SK-N-MC (cell line): ENCODE data around the gene PAQR6.

Source experiments
- DNase-seq: peaks from one replicate; pipeline ENCODE4 v3.0.0-alpha.2; 2011; ENCODE audit warnings: low read depth, low spot score
- H3K27ac ChIP-seq: fragments of 200-600 bp; sonication (generic); 2 replicates; pipeline ENCODE4 v1.5.1; 2016; ENCODE audit warnings: mixed run types
- H3K36me3 ChIP-seq: fragments of 200-600 bp; sonication (generic); 2 replicates; pipeline ENCODE4 v1.6.1; 2017; ENCODE audit warnings: antibody characterized with exemption, low read length, mixed read lengths; ENCODE audit not compliant: insufficient read depth
- H3K4me3 ChIP-seq: fragments of 200-600 bp; sonication (generic); 2 replicates; pipeline ENCODE4 v1.5.1; 2016
- H3K9ac ChIP-seq: fragments of 200-600 bp; sonication (generic); 2 replicates; pipeline ENCODE4 v1.8.0; 2017; ENCODE audit warnings: mixed run types, mixed read lengths; ENCODE audit not compliant: insufficient read length
- H3K9me3 ChIP-seq: fragments of 200-600 bp; sonication (generic); 2 replicates; pipeline ENCODE4 v1.6.1; 2017; ENCODE audit warnings: low read depth, mild to moderate bottlenecking, antibody characterized with exemption, low read length, moderate library complexity, mixed read lengths
- EZH2 ChIP-seq: fragments of 200-600 bp; sonication (generic); IDR thresholded peaks from one replicate; pipeline ENCODE4 v1.6.1; 2017; ENCODE audit warnings: antibody characterized with exemption
- FOXP2 ChIP-seq: optimal IDR thresholded peaks from 2 replicates; pipeline ENCODE3; 2011; ENCODE audit warnings: mild to moderate bottlenecking, moderate library complexity; ENCODE audit not compliant: insufficient read depth; ENCODE audit errors: extremely low read length, control extremely low read depth
- POLR2AphosphoS5 ChIP-seq: IDR thresholded peaks from 2 replicates; pipeline ENCODE4 v1.6.1; 2012; ENCODE audit warnings: mild to moderate bottlenecking, low read depth, low read length, borderline replicate concordance

Gene PAQR6

GRCh38 chr1:156285437-156285836 is 37.6 kb upstream of the PAQR6 start:
- TF ChIP-seq POLR2AphosphoS5 (no peak), EZH2 (no peak), FOXP2 (no peak)
- DNase-seq = no peak
- no peak overlapping the region for H3K9ac ChIP-seq
- no peaks in the 10 kb centered on the region for H3K9me3 ChIP-seq
- no peak overlapping the region for H3K4me3 ChIP-seq
- peaks cover 5% of the 10 kb centered on the region for H3K36me3 ChIP-seq
- no peak overlapping the region for H3K27ac ChIP-seq

GRCh38 chr1:156284757-156285156 is 36.9 kb upstream of the PAQR6 start:
- Histone ChIP-seq H3K36me3 (peaks cover 12% of the 10 kb centered on the region), H3K4me3 (no peak overlapping the region), H3K9ac (no peak overlapping the region), H3K9me3 (no peaks in the 10 kb centered on the region), H3K27ac (no peak overlapping the region)
- TF ChIP-seq FOXP2 (no peak), EZH2 (no peak), POLR2AphosphoS5 (no peak)
- no peak for DNase-seq

GRCh38 chr1:156284112-156284511 is 36.3 kb upstream of the PAQR6 start, which contains the start of gene TMEM79:
TSS of gene TMEM79 (plus strand) at chr1:156284325. CDS start at chr1:156285227, 902 bp downstream.
- Histone ChIP-seq H3K27ac (peak within 1 kb of the TSS; percentile 9; the same call in 1 of the 2 replicates), H3K9ac (peak within 1 kb of the TSS; percentile 98), H3K9me3 (no peaks in the 10 kb centered on the region), H3K36me3 (peaks cover 18% of the 10 kb centered on the region), H3K4me3 (peak within 1 kb of the TSS; percentile 87)
- no peak for DNase-seq
- TF ChIP-seq EZH2 (no peak), FOXP2 (no peak), POLR2AphosphoS5 (no peak)

GRCh38 chr1:156283521-156283920 is 35.7 kb upstream of the PAQR6 start:
- Histone ChIP-seq H3K9me3 (no peaks in the 10 kb centered on the region), H3K9ac (peak overlapping the region; percentile 98), H3K36me3 (peaks cover 24% of the 10 kb centered on the region), H3K4me3 (peak overlapping the region; percentile 87), H3K27ac (no peak overlapping the region)
- TF ChIP-seq FOXP2 (no peak), EZH2 (no peak), POLR2AphosphoS5 (no peak)
- DNase-seq = no peak

GRCh38 chr1:156282479-156283222 is 34.8 kb upstream of the PAQR6 start, which contains the start of gene SMG5:
TSS of gene SMG5 (minus strand) at chr1:156282825. CDS start at chr1:156282680, 145 bp downstream.
- no peaks in the 10 kb centered on the region for H3K9me3 ChIP-seq
- TF ChIP-seq EZH2 (no peak), FOXP2 (no peak), POLR2AphosphoS5 (peak; percentile 95)

GRCh38 chr1:156281693-156282478 is 34.0 kb upstream of the PAQR6 start:
- H3K9me3 ChIP-seq = no peaks in the 10 kb centered on the region
- H3K4me3 ChIP-seq = peak overlapping the region; percentile 87
- TF ChIP-seq EZH2 (no peak), POLR2AphosphoS5 (peak; percentile 29; the same call in 1 of the 2 replicates)
- H3K27ac ChIP-seq = peak overlapping the region; percentile 90
- H3K9ac ChIP-seq = peak overlapping the region; percentile 98
- H3K36me3 ChIP-seq = peaks cover 40% of the 10 kb centered on the region
- DNase-seq = no peak

More at GRCh38 chr1:156282479-156283222, 34.8 kb upstream of the PAQR6 start, which contains the start of gene SMG5:
- Histone ChIP-seq H3K27ac (peak within 1 kb of the TSS; percentile 90), H3K36me3 (peaks cover 32% of the 10 kb centered on the region), H3K4me3 (peak within 1 kb of the TSS; percentile 87), H3K9ac (peak within 1 kb of the TSS; percentile 98)
- DNase-seq = peak; percentile 98

GRCh38 chr1:156281281-156281680 is 33.4 kb upstream of the PAQR6 start:
- H3K9me3 ChIP-seq = no peaks in the 10 kb centered on the region
- H3K4me3 ChIP-seq = peak overlapping the region; percentile 87
- peaks cover 46% of the 10 kb centered on the region for H3K36me3 ChIP-seq
- H3K27ac ChIP-seq = no peak overlapping the region
- H3K9ac ChIP-seq = peak overlapping the region; percentile 98
- no peak for DNase-seq
- TF ChIP-seq EZH2 = no peak
- TF ChIP-seq FOXP2 = no peak

- H3K36me3 ChIP-seq = peaks cover 58% of the 10 kb centered on the region
- no peak for DNase-seq
These were observed 32.0 kb upstream of the PAQR6 start for GRCh38 chr1:156279837-156280236.

More at GRCh38 chr1:156279837-156280236, 32.0 kb upstream of the PAQR6 start:
- Histone ChIP-seq H3K9ac (no peak overlapping the region), H3K9me3 (no peaks in the 10 kb centered on the region), H3K4me3 (no peak overlapping the region), H3K27ac (no peak overlapping the region)
- TF ChIP-seq POLR2AphosphoS5 = no peak
- no peak for TF ChIP-seq EZH2
- TF ChIP-seq FOXP2 = no peak
